HL-60 (cell line): ENCODE measurements around the gene RFX1.
A peak's percentile ranks its signal among the peaks of the same experiment; 100 is the strongest.

Experiments
- CTCF ChIP-seq: IDR thresholded peaks from one replicate; pipeline ENCODE4 v1.5.1; 2011; ENCODE audit warnings: low read length, control low read depth, inconsistent platforms; ENCODE audit not compliant: insufficient read depth
- GABPA ChIP-seq: IDR thresholded peaks from 2 replicates; pipeline ENCODE4 v1.6.1; 2012; ENCODE audit warnings: low read depth
- SPI1 ChIP-seq: IDR thresholded peaks from 2 replicates; pipeline ENCODE4 v1.6.1; 2012; ENCODE audit warnings: low read depth, mild to moderate bottlenecking, borderline replicate concordance

DNA sequence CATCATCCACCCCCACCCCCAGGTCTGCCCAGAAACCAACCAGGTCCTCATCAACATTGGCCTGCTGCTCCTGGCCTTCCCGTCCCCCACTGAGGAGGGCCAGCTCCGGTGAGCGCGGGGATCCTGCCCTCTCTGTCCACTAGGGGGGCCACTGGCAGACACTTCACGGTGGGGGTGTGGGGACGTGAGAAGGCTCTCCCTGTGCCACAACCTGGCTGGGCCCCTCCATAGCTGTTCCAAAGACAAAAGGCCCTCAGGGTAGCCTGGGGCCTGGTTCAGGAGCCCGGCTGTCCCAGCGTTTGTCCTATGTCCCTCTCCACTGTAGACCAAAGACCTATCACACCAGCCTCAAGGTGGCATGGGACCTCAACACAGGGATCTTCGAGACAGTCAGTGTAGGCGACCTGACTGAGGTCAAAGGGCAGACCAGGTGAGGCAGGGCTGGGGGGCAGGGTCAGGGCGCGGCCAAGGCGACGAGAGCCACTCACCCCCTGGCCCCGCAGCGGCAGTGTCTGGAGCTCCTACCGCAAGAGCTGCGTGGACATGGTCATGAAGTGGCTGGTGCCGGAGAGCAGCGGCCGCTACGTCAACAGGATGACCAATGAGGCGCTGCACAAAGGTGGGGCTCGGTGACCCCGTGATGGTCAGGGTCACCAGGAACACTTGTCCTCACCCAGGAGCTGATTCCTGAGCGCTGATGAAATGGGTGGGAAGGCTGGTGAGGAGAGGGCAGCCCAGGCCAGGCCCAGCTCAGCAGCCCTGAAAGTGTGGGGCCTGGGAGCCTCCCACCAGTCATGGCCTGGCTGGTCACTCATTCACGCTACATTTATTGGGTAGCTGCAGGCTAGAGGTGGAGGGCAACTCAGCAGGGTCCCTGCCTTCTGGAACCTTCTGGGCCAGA, 45.9 kb downstream of the RFX1 start:
- TF ChIP-seq CTCF, result peak; percentile 7
- no peak for TF ChIP-seq SPI1
- no peak for TF ChIP-seq GABPA
